HG03039 (cell line): ENCODE data around the gene MANBA.

Source experiments
- ATAC-seq: cut with Tn5 transposase; IDR thresholded peaks from one replicate; pipeline ENCODE4 v1.9.1; 2021; ENCODE audit warnings: mild to moderate bottlenecking, moderate library complexity; ENCODE audit not compliant: unreplicated experiment

The MANBA gene

DNA sequence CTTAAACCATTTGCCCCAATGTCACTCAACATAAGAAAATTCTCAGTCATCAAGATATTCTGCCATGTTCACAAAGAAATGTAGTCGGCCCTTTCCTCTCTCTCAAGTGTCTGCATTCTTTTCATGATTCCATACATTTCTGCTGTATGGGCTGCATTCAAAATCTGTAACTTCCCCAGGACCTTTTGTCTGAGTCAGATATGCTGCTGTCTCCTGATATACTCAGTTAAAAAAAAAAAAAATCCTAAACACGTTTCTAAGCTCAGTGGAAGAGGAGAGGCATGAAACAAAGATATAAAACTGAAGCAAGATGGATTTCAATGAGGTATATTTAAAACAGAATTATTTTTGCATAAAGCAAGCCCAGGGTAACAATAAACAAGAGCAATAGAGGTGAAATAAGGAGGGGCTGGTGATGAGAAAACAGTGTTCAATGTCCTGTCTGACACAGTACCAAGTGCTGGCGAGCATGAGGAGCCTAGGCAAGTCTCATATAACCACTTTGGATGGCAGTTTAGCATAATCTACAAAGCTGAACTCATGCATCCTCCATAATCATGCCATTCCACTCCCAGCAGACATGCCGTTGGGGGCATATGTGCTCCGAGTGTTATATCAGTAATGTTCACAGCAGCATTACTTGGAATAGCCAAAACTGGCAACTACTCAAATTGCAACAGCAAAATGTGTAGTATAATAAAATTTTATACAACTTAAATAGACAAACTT lies 76.7 kb downstream of the MANBA start:
- no peak for ATAC-seq

DNA sequence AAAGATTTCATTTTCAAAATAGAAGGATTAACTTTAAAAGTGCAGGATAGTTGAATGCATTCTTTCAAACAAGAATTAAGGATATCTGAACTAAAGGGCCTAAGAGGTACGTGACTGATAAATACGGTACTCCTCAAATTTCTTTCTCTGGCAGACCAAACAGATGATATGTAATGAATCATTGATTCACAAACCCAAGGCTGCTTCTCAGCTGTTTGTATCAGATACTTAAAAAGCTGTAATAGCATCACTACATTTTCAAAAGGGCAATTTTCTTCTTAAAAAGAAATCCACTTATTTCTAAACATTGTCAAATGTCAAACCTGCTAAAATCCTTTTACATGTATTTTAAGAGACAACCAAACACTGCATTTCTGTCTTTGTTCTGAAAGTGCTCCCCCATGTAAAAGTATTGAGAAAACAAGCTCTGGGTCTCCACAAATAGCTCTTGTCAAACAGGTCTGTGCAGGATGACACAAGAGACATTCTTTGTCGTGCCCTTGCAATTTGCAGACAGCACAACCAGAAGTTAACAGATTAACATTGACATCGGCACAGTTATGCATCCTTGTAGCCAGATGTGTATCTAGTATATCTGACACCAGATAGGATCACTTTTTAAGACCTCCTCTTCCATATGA lies 82.0 kb downstream of the MANBA start:
- no peak for ATAC-seq

GRCh38 chr4:102678107-102678506 lies 82.7 kb downstream of the MANBA start:
- ATAC-seq, result no peak

DNA sequence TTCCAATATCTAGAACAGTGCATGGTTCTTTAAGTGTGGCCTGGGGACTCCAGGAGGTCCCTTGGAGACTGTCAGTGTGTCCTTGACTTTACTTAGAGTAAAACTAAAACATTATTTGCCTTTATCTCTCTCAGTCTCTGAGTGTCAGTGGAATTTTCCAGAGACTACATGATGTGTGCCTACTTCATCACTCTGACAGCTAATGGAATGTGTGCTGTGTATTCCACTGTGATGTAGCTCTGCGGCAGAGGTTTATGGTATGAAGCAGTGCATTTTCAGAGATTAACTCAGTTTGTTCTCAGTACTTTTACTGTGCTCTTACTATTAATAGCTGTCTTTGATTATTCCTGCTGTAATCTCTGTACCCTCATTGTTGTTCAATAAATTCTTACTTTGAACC lies 85.6 kb downstream of the MANBA start:
- ATAC-seq, result no peak

- ATAC-seq, result no peak
Observed at GRCh38 chr4:102667001-102667400, 93.8 kb downstream of the MANBA start.

DNA sequence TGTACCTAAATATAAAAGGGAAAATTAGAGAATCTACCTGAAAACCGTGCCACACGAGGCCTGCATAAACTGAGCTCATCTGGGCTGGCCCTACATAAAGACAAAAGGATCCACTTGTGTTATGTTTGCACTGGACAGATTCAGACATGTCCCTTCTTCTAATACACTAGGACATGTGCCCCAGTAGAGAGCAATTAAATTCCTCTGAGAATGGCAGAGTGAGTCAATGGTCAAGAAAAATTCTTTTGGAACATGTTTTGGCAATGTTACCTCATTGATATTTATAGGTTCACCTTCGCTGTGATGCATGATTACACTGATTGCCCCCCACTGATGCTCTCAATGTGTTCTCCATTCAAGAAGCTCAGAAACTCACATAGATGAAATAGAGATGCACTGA lies 95.2 kb downstream of the MANBA start:
- ATAC-seq, result no peak

GRCh38 chr4:102663073-102663472 lies 97.7 kb downstream of the MANBA start:
- ATAC-seq, result no peak

GRCh38 chr4:102657206-102657605 lies 103.6 kb downstream of the MANBA start:
- no peak for ATAC-seq

GRCh38 chr4:102647117-102647516 lies 113.7 kb downstream of the MANBA start:
- ATAC-seq, result no peak

GRCh38 chr4:102642631-102643298 lies 118.0 kb downstream of the MANBA start:
- no peak for ATAC-seq

DNA sequence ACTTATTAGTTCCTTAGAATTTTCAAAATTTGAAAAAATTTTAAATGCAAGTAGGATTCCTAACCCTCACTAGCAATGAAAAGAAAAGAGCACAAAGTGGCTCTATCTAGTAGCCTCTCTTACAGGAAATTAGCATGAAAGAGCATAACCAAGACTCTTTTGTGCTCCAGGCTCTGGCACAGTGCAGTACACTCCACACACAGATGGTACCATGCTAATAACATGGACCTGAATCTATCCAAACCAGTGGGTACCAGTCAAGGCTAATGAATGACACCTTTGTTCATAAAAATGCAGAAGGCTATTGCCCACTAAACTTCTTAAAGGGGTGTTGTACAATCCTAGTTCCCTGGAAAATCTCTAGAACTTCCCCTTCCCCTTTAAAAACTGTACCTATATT lies 119.0 kb downstream of the MANBA start:
- ATAC-seq, result no peak

GRCh38 chr4:102640669-102641068 lies 120.1 kb downstream of the MANBA start:
- ATAC-seq, result no peak

DNA sequence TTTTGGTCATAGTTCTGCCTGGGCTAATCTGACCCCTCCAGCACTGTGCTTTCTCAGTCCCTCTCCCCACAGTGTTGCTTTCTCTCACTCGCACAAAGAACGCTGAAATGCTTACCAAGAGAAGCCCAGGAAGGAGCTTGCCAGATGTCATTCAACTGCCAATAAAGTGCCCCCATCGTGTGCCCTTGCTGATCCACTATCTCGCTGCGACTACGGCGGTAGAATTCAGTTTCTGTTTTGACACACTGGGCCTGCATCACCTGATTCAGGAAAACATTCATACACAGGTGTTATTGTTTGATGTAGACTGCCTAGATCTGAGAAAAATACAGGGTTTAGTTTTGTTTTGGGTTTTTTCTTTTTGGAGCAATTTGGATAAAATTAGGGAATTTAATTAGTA lies 121.2 kb downstream of the MANBA start:
- ATAC-seq, result no peak

- ATAC-seq, result no peak
Observed at GRCh38 chr4:102638621-102639020, 122.1 kb downstream of the MANBA start.

GRCh38 chr4:102637391-102637790 lies 123.4 kb downstream of the MANBA start:
- no peak for ATAC-seq

- ATAC-seq, result no peak
Observed at GRCh38 chr4:102633100-102633499, 127.7 kb downstream of the MANBA start.

GRCh38 chr4:102632241-102633065 lies 128.3 kb downstream of the MANBA start:
- no peak for ATAC-seq

- no peak for ATAC-seq
Observed at GRCh38 chr4:102631616-102632015, 129.2 kb downstream of the MANBA start.

GRCh38 chr4:102629673-102630072 lies 131.1 kb downstream of the MANBA start:
- no peak for ATAC-seq

DNA sequence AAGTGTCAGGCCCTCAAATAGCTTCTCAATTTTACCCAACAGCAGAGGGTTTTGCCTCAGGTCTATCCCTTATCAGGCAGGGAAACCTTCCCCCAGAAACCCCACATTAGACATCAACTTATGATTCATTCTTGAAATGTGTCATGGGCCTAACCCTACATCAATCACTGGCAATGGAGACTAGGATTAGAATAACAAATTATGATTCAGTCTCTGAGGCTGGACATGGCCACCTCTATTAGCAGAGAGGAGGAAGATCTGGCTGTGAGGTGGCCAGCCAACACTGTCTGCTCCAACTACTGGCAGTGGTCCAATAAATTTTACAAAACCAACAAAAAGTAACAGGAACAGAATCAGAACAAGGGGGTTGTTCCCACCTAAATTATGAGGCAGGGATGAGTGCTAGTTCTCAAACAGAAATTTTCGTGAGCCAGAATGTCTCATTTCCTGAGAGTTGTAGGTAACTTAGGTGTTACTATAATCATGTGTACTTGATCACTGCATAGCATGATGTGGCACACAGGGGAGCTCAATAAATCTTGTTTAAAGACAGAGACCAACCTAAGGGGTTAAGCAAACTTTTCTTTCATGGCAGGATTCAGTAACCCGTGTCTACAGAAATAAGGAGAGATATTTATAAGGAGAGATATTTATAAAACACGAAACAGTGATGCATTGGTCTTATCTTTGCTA lies 132.8 kb downstream of the MANBA start:
- no peak for ATAC-seq
